GM12878 (cell line): ENCODE results near the gene EFHD2. TPM values are rescaled to one million over a fixed set of nuclear protein-coding genes. Genes with fewer than 3 reads are reported as not detected.

Experiments
- ATAC-seq: fragments of 200-7000 bp; cut with Tn5 transposase; 3 replicates; pipeline ENCODE4 v1.9.1; 2020; ENCODE audit warnings: mild to moderate bottlenecking, moderate library complexity
- BruUV-seq: library from RNA; stranded (reverse); fragments of 400-500 nt; replicated peaks from 2 replicates; lab custom pipeline; 2021; lab: Mats Ljungman, UMichigan
- CTCF ChIA-PET: fragments of 300-600 bp; sonication (Branson Sonifier 250); formaldehyde crosslinking; extraction: SDS; loops from one replicate; lab custom pipeline; 2021; ENCODE audit warnings: inconsistent platforms; lab: Yijun Ruan, JAX
- POLR2A ChIA-PET: fragments of 350-600 bp; formaldehyde crosslinking; extraction: SDS; loops from one replicate; lab custom pipeline; 2021; ENCODE audit warnings: inconsistent platforms; lab: Charles Lee
- RAD21 ChIA-PET: fragments of 300-600 bp; sonication (Branson Sonifier 250); formaldehyde crosslinking; loops from one replicate; lab custom pipeline; 2023; ENCODE audit warnings: antibody characterized with exemption; ENCODE audit not compliant: unreplicated experiment; lab: Charles Lee
- SMC1A ChIA-PET: fragments of 300-600 bp; sonication (Branson Sonifier 250); formaldehyde crosslinking; loops from one replicate; lab custom pipeline; 2023; ENCODE audit not compliant: unreplicated experiment, uncharacterized antibody; lab: Charles Lee
- DNase-seq: peaks from one replicate; pipeline ENCODE4 v3.0.0-alpha.2; 2011; ENCODE audit warnings: low read depth, low spot score
- FAIRE-seq: peaks from 3 replicates; lab custom pipeline; 2011; peaks lifted over from hg19 to GRCh38; lab: Jason Lieb, UNC
- H2AFZ ChIP-seq: 2 replicates; pipeline ENCODE4 v1.6.0; 2011; ENCODE audit warnings: low read depth, low read length, control low read depth; ENCODE audit not compliant: control insufficient read depth
- H3K27ac ChIP-seq: 2 replicates; pipeline ENCODE4 v1.5.1; 2011; ENCODE audit warnings: control low read depth; ENCODE audit not compliant: control insufficient read depth, insufficient read depth
- H3K27me3 ChIP-seq, 2 experiments: replicated peaks in 1 of 2; 2 replicates each; pipeline versions ENCODE4 v1.6.0 to v1.6.1; 2011; ENCODE audit warnings: low read length in 1 of 2; ENCODE audit not compliant: control insufficient read depth in 2 of 2, insufficient read depth in 2 of 2
- H3K36me3 ChIP-seq, 2 experiments: 2 replicates each; pipeline ENCODE4 v1.5.1; 2011; ENCODE audit warnings: low read length in 1 of 2; ENCODE audit not compliant: control insufficient read depth in 2 of 2, insufficient read depth in 2 of 2
- H3K4me1 ChIP-seq: 2 replicates; pipeline ENCODE4 v1.6.1; 2011; ENCODE audit warnings: mild to moderate bottlenecking, low read length, moderate library complexity, mixed read lengths; ENCODE audit not compliant: control insufficient read depth, insufficient read depth
- H3K4me2 ChIP-seq: 2 replicates; pipeline ENCODE4 v1.6.0; 2011; ENCODE audit warnings: control low read depth; ENCODE audit not compliant: control insufficient read depth, insufficient read depth
- H3K4me3 ChIP-seq: fragments of 200-600 bp; sonication (generic); 2 replicates; pipeline ENCODE4 v1.5.1; 2016
- H3K79me2 ChIP-seq: 2 replicates; pipeline ENCODE4 v1.6.0; 2011; ENCODE audit warnings: low read length; ENCODE audit not compliant: control insufficient read depth, insufficient read depth
- H3K9ac ChIP-seq: 2 replicates; pipeline ENCODE4 v1.8.0; 2011; ENCODE audit warnings: low read length, control low read depth, mixed read lengths; ENCODE audit not compliant: control insufficient read depth, insufficient read depth
- H3K9me3 ChIP-seq: replicated peaks from 3 replicates; pipeline ENCODE4 v1.5.1; 2011; ENCODE audit warnings: mild to moderate bottlenecking, low read length; ENCODE audit not compliant: control insufficient read depth, insufficient read depth
- H4K20me1 ChIP-seq: 2 replicates; pipeline ENCODE4 v1.6.0; 2011; ENCODE audit not compliant: control insufficient read depth, insufficient read depth
- CREB1 ChIP-seq: IDR thresholded peaks from 2 replicates; pipeline ENCODE4 v1.6.1; 2012; ENCODE audit warnings: low read depth, mild to moderate bottlenecking, inconsistent platforms
- EP300 ChIP-seq, 2 experiments: fragments of 150-350 bp in 1 of 2; IDR thresholded peaks; 2 replicates each; pipeline ENCODE4 v1.6.1; 2011 to 2012; ENCODE audit warnings: low read depth in 2 of 2, low read length in 2 of 2, borderline replicate concordance in 1 of 2, improper control_type of control experiment in 1 of 2, inconsistent platforms in 1 of 2; ENCODE audit not compliant: control insufficient read depth in 1 of 2
- HDAC2 ChIP-seq: fragments of 200-600 bp; sonication (generic); IDR thresholded peaks from 2 replicates; pipeline ENCODE4 v1.6.1; 2017
- IRF5 ChIP-seq: fragments of 450-650 bp; IDR thresholded peaks from 2 replicates; pipeline ENCODE4 v1.6.1; 2017; ENCODE audit warnings: borderline replicate concordance
- KDM1A ChIP-seq: fragments of 200-600 bp; sonication (generic); IDR thresholded peaks from 2 replicates; pipeline ENCODE4 v1.6.1; 2016; ENCODE audit warnings: borderline replicate concordance
- MEF2A ChIP-seq: IDR thresholded peaks from 2 replicates; pipeline ENCODE4 v1.6.1; 2011; ENCODE audit warnings: low read depth, mild to moderate bottlenecking, low read length, moderate library complexity; ENCODE audit not compliant: insufficient read depth
- MEF2B ChIP-seq: fragments of 450-650 bp; IDR thresholded peaks from 2 replicates; pipeline ENCODE4 v1.6.1; 2018; ENCODE audit warnings: mild to moderate bottlenecking, moderate library complexity; ENCODE audit not compliant: partially characterized antibody, poor library complexity, severe bottlenecking
- NR2F1 ChIP-seq: fragments of 450-650 bp; conservative IDR thresholded peaks from 2 replicates; pipeline ENCODE4 v1.6.1; 2017; ENCODE audit warnings: mild to moderate bottlenecking
- PRDM15 ChIP-seq: fragments of 450-650 bp; formaldehyde crosslinking; IDR thresholded peaks from 2 replicates; pipeline ENCODE4 v1.4.0; 2020; ENCODE audit warnings: mild to moderate bottlenecking, moderate library complexity
- ZBTB4 ChIP-seq: fragments of 450-650 bp; formaldehyde crosslinking; IDR thresholded peaks from 2 replicates; pipeline ENCODE4 v1.4.0; 2022; ENCODE audit warnings: mild to moderate bottlenecking, moderate library complexity
- WGBS: methylation state at CpG from one replicate; pipeline ENCODE4 v1.1.6; 2016; ENCODE audit warnings: low lambda C conversion rate; ENCODE audit not compliant: insufficient replicate concordance, insufficient coverage; ENCODE audit errors: missing lambda C conversion rate; 5-methylcytosine and 5-hydroxymethylcytosine counted together
- in situ Hi-C: fragments of 300-500 bp; cut with MboI; formaldehyde crosslinking; loops from 9 replicates; pipeline ENCODE4 v1.14.3; 2018; ENCODE audit warnings: mixed read lengths
- intact Hi-C: fragments of 100-400 bp; cut with micrococcal nuclease; formaldehyde crosslinking; loops from one replicate; pipeline ENCODE4 v1.14.2; 2022; ENCODE audit not compliant: unreplicated experiment
- polyA plus RNA-seq, 11 experiments: library from polyadenylated mRNA; depleted of rRNA in 4 of 11; unstranded in 6 of 11; stranded (reverse) in 5 of 11; fragments of >200 nt; fragmentation: Nextera tagmentation in 4 of 11; fragmentation: Illumina TruSeq in 1 of 11; extraction: Ambion mirVana in 4 of 11; extraction: Trizol in 1 of 11; gene quantifications; 1 replicate in 1 of 11; 2 replicates in 10 of 11; pipeline versions ENCODE4 v1.2.1 to v1.2.3, GENCODE V29; 2011 to 2016; ENCODE audit warnings: inconsistent platforms in 2 of 11, missing spikeins in 2 of 11, low read depth in 1 of 11
- total RNA-seq, 4 experiments: library from RNA; depleted of rRNA in 3 of 4; stranded (reverse); fragments of >200 nt in 3 of 4; fragmentation: Illumina TruSeq in 1 of 4; extraction: Trizol in 1 of 4; gene quantifications; 2 replicates each; pipeline versions ENCODE4 v1.2.1 to v1.2.3, GENCODE V29; 2013 to 2021

EFHD2 gene
- total and polyA plus RNA-seq, 10 of the 15 experiments (the other 5 are each of a cell fraction or from before 2014, with no cell fraction given) = 4.0 to 114 (median 66.1) TPM

GRCh38 chr1:15370781-15371520 is 38.7 kb upstream of the EFHD2 start (continued):
- TF ChIP-seq EP300 (IDR thresholded peaks at IDR 0.05; ENCODE audit: borderline replicate concordance in 1 of 2, control insufficient read depth in 1 of 2, low read depth in 2 of 2, low read length in 2 of 2) = no peak
- no peak for TF ChIP-seq MEF2B
- TF ChIP-seq HDAC2 = no peak

GRCh38 chr1:15371610-15372545 is 37.8 kb upstream of the EFHD2 start:
- Histone ChIP-seq H3K4me3 (no peak overlapping the region), H3K4me2 (no peak overlapping the region), H3K9ac (no peak overlapping the region), H3K79me2 (no peaks in the 10 kb centered on the region), H3K9me3 (no peaks in the 10 kb centered on the region), H3K4me1 (no peaks in the 10 kb centered on the region), H2AFZ (no peak overlapping the region), H4K20me1 (no peaks in the 10 kb centered on the region), H3K27me3 (no peaks in the 10 kb centered on the region; a peak in 1 of 4 replicates), H3K27ac (no peak overlapping the region), H3K36me3 (no peaks in the 10 kb centered on the region)
- ATAC-seq = no peak
- intact Hi-C loops (no loop called here), in situ Hi-C loops (no loop called here)
- CTCF ChIA-PET = no interaction called here
- DNase-seq = no peak
- RAD21 ChIA-PET = no interaction called here
- POLR2A ChIA-PET = no interaction called here
- SMC1A ChIA-PET = no interaction called here
- FAIRE-seq = no peak
- 47% methylated on average over 19 of the region's 21 CpGs for WGBS
- BruUV-seq = no TSS peak
- TF ChIP-seq KDM1A (no peak), IRF5 (no peak), ZBTB4 (CRISPR knock-in tag) (no peak), CREB1 (no peak), MEF2A (no peak), NR2F1 (no peak), PRDM15 (CRISPR knock-in tag) (no peak)
